Measurements from ENCODE around the gene TMEM94.

GRCh38 chr17:75486951-75487350 lies 30.5 kb downstream of the TMEM94 start:
- TF ChIP-seq POLR2AphosphoS5 (IDR thresholded peaks at IDR 0.05; ENCODE audit: insufficient read depth in 1 of 2, low read depth in 1 of 2) (no peak), POLR2A (IDR thresholded peaks at IDR 0.05) (no peak)
- TF ChIP-seq, protein P1, sequence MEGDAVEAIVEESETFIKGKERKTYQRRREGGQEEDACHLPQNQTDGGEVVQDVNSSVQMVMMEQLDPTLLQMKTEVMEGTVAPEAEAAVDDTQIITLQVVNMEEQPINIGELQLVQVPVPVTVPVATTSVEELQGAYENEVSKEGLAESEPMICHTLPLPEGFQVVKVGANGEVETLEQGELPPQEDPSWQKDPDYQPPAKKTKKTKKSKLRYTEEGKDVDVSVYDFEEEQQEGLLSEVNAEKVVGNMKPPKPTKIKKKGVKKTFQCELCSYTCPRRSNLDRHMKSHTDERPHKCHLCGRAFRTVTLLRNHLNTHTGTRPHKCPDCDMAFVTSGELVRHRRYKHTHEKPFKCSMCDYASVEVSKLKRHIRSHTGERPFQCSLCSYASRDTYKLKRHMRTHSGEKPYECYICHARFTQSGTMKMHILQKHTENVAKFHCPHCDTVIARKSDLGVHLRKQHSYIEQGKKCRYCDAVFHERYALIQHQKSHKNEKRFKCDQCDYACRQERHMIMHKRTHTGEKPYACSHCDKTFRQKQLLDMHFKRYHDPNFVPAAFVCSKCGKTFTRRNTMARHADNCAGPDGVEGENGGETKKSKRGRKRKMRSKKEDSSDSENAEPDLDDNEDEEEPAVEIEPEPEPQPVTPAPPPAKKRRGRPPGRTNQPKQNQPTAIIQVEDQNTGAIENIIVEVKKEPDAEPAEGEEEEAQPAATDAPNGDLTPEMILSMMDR (IDR thresholded peaks at IDR 0.05): no peak

All from vagina (tissue), 2 donors.